HG03469 (cell line): ENCODE results near the gene ITLN1.

Experiments used
- ATAC-seq: cut with Tn5 transposase; IDR thresholded peaks from one replicate; pipeline ENCODE4 v1.9.1; 2021; ENCODE audit warnings: mild to moderate bottlenecking, moderate library complexity, moderate number of reproducible peaks; ENCODE audit not compliant: unreplicated experiment

Gene ITLN1

DNA sequence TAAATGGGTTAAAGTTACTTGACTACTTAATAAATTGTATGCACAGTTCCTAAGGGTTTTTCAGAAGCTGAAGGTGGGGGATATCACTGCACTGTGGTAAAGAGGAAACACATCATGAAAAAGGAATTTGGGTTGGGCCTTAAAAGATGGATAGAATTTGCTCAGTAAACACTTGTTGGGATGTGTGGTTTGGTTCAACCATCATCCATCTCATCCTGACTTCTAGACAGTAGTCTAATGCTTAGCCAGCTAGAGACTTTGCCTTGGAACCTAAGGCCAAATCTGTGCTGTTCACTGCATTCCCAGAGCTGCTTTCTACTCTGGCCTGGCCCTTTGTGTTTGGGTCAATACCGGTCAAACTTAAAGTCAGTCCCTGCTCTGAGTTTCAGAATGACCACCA is 58.4 kb downstream of the ITLN1 start:
- no peak for ATAC-seq
